ENCODE data around the gene GID8. TPM values are rescaled to one million over a fixed set of nuclear protein-coding genes. Genes with fewer than 3 reads are reported as not detected.

GID8 gene
- total RNA-seq, 1 donor from 2014 or later: 48.7 TPM

GRCh38 chr20:62900692-62901584 is 37.0 kb upstream of the GID8 start:
- Mint-ChIP-seq H3K4me3 (no peak overlapping the region), H3K9me3 (no peaks in the 10 kb centered on the region), H3K4me1 (peaks cover 23% of the 10 kb centered on the region), H3K36me3 (peaks cover 20% of the 10 kb centered on the region), H3K27me3 (ENCODE audit: insufficient read depth, low read depth) (peaks cover 2% of the 10 kb centered on the region), H3K27ac (no peak overlapping the region)
- Histone ChIP-seq H3K36me3 (no peaks in the 10 kb centered on the region), H3K9me3 (ENCODE audit: low read depth) (no peaks in the 10 kb centered on the region), H3K27ac (peak overlapping the region; percentile 48), H3F3A (ENCODE audit: low read depth) (peaks cover 35% of the 10 kb centered on the region), H3K4me2 (no peak overlapping the region), H3K79me2 (ENCODE audit: low read depth) (no peaks in the 10 kb centered on the region), H4K20me1 (ENCODE audit: low read depth) (peaks cover 30% of the 10 kb centered on the region), H3K4me3 (no peak overlapping the region), H3K27me3 (no peaks in the 10 kb centered on the region), H3K9ac (no peak overlapping the region), H3K4me1 (peaks cover 17% of the 10 kb centered on the region), H2AFZ (replicated peaks) (no peak overlapping the region)
- no peak for TF ChIP-seq EZH2 (IDR thresholded peaks at IDR 0.05)
- TF ChIP-seq EZH2phosphoT487 (IDR thresholded peaks at IDR 0.05): no peak
- no peak for TF ChIP-seq CTCF (IDR thresholded peaks at IDR 0.05)
- peak; percentile 42 for DNase-seq (ENCODE audit: low spot score)

- Histone ChIP-seq H3K4me1 (peaks cover 17% of the 10 kb centered on the region), H3K27me3 (no peaks in the 10 kb centered on the region), H3K4me3 (no peak overlapping the region), H3K79me2 (ENCODE audit: low read depth) (peaks cover 3% of the 10 kb centered on the region), H3K4me2 (no peak overlapping the region), H3K9me3 (ENCODE audit: low read depth) (no peaks in the 10 kb centered on the region), H3F3A (ENCODE audit: low read depth) (peaks cover 35% of the 10 kb centered on the region), H3K36me3 (no peaks in the 10 kb centered on the region), H4K20me1 (ENCODE audit: low read depth) (peaks cover 37% of the 10 kb centered on the region), H3K9ac (no peak overlapping the region), H3K27ac (peak overlapping the region; percentile 61), H2AFZ (replicated peaks) (no peak overlapping the region)
- Mint-ChIP-seq H3K27me3 (ENCODE audit: insufficient read depth, low read depth) (peaks cover 2% of the 10 kb centered on the region), H3K4me1 (peaks cover 23% of the 10 kb centered on the region), H3K9me3 (no peaks in the 10 kb centered on the region), H3K36me3 (peaks cover 25% of the 10 kb centered on the region), H3K4me3 (no peak overlapping the region), H3K27ac (no peak overlapping the region)
- DNase-seq (ENCODE audit: low spot score): no peak
- TF ChIP-seq EZH2phosphoT487 (IDR thresholded peaks at IDR 0.05) (no peak), CTCF (IDR thresholded peaks at IDR 0.05) (no peak), EZH2 (IDR thresholded peaks at IDR 0.05) (no peak)
Observed at GRCh38 chr20:62901891-62902290, 36.1 kb upstream of the GID8 start.

GRCh38 chr20:62902926-62903615 is 34.9 kb upstream of the GID8 start:
- no peak overlapping the region for H3K4me3 ChIP-seq
- H3K4me1 ChIP-seq: peaks cover 17% of the 10 kb centered on the region
- H2AFZ ChIP-seq (replicated peaks): no peak overlapping the region
- Mint-ChIP-seq H3K4me1 (peaks cover 19% of the 10 kb centered on the region), H3K27ac (no peak overlapping the region), H3K9me3 (no peaks in the 10 kb centered on the region), H3K27me3 (ENCODE audit: insufficient read depth, low read depth) (peaks cover 2% of the 10 kb centered on the region), H3K4me3 (no peak overlapping the region), H3K36me3 (peaks cover 32% of the 10 kb centered on the region)
- no peaks in the 10 kb centered on the region for H3K36me3 ChIP-seq
- peaks cover 15% of the 10 kb centered on the region for H3K79me2 ChIP-seq (ENCODE audit: low read depth)
- H4K20me1 ChIP-seq (ENCODE audit: low read depth): peaks cover 49% of the 10 kb centered on the region
- peaks cover 47% of the 10 kb centered on the region for H3F3A ChIP-seq (ENCODE audit: low read depth)
- H3K9ac ChIP-seq: no peak overlapping the region
- no peaks in the 10 kb centered on the region for H3K27me3 ChIP-seq
- TF ChIP-seq EZH2phosphoT487 (IDR thresholded peaks at IDR 0.05): no peak
- TF ChIP-seq CTCF (IDR thresholded peaks at IDR 0.05): no peak
- TF ChIP-seq EZH2 (IDR thresholded peaks at IDR 0.05): no peak
- no peak overlapping the region for H3K4me2 ChIP-seq
- H3K27ac ChIP-seq: no peak overlapping the region
- no peak for DNase-seq (ENCODE audit: low spot score)
- no peaks in the 10 kb centered on the region for H3K9me3 ChIP-seq (ENCODE audit: low read depth)

All from neural progenitor cell (in vitro differentiated cells).